ENCODE data around the gene SPTBN4.

The SPTBN4 gene

GRCh38 chr19:40614622-40615411 lies 148.0 kb downstream of the SPTBN4 start:
- Histone ChIP-seq H2AFZ (ENCODE audit: low read depth, low read length, severe bottlenecking) (peak overlapping the region; percentile 93), H3K27me3 (ENCODE audit: low read length) (no peaks in the 10 kb centered on the region), H3K9me3 (ENCODE audit: insufficient read depth, low read length) (no peaks in the 10 kb centered on the region), H3K27ac (ENCODE audit: low read depth, low read length) (no peak overlapping the region), H3F3A (ENCODE audit: insufficient read depth) (0 out of 2 replicates have a peak, but pooled peaks cover 6% of the 10 kb centered on the region), H3K4me2 (ENCODE audit: low read depth, low read length, poor library complexity, severe bottlenecking) (peak overlapping the region; percentile 84), H4K20me1 (ENCODE audit: low read depth, low read length) (no peaks in the 10 kb centered on the region), H3K4me3 (ENCODE audit: insufficient read depth, low read length, poor library complexity, severe bottlenecking) (peak overlapping the region; percentile 72), H3K9me2 (replicated peaks; ENCODE audit: insufficient read depth, low read length) (no peaks in the 10 kb centered on the region), H3K79me2 (ENCODE audit: insufficient read depth, low read length) (no peaks in the 10 kb centered on the region), H3K36me3 (ENCODE audit: low read length) (no peaks in the 10 kb centered on the region), H3K9ac (ENCODE audit: low read length) (peak overlapping the region; percentile 67)
- TF ChIP-seq CTCF (IDR thresholded peaks at IDR 0.05; ENCODE audit: insufficient read depth, low read length, poor library complexity, severe bottlenecking) (no peak), EZH2phosphoT487 (conservative IDR thresholded peaks at IDR 0.05; ENCODE audit: low read length) (no peak)

- no peak overlapping the region for H3K27ac ChIP-seq (ENCODE audit: low read depth, low read length)
- H4K20me1 ChIP-seq (ENCODE audit: low read depth, low read length) = no peaks in the 10 kb centered on the region
- no peak overlapping the region for H3K4me3 ChIP-seq (ENCODE audit: insufficient read depth, low read length, poor library complexity, severe bottlenecking)
- no peaks in the 10 kb centered on the region for H3F3A ChIP-seq (ENCODE audit: insufficient read depth)
- H3K27me3 ChIP-seq (ENCODE audit: low read length) = no peaks in the 10 kb centered on the region
- no peak overlapping the region for H3K4me2 ChIP-seq (ENCODE audit: low read depth, low read length, poor library complexity, severe bottlenecking)
- H3K9ac ChIP-seq (ENCODE audit: low read length) = no peak overlapping the region
- no peak for TF ChIP-seq CTCF (IDR thresholded peaks at IDR 0.05; ENCODE audit: insufficient read depth, low read length, poor library complexity, severe bottlenecking)
- TF ChIP-seq EZH2phosphoT487 (conservative IDR thresholded peaks at IDR 0.05; ENCODE audit: low read length) = no peak
- no peaks in the 10 kb centered on the region for H3K9me2 ChIP-seq (replicated peaks; ENCODE audit: insufficient read depth, low read length)
- H2AFZ ChIP-seq (ENCODE audit: low read depth, low read length, severe bottlenecking) = no peak overlapping the region
- H3K9me3 ChIP-seq (ENCODE audit: insufficient read depth, low read length) = no peaks in the 10 kb centered on the region
- no peaks in the 10 kb centered on the region for H3K79me2 ChIP-seq (ENCODE audit: insufficient read depth, low read length)
- H3K36me3 ChIP-seq (ENCODE audit: low read length) = no peaks in the 10 kb centered on the region
Measured at GRCh38 chr19:40616178-40616577, 149.4 kb downstream of the SPTBN4 start.

- Histone ChIP-seq H3K27ac (ENCODE audit: low read depth, low read length) (no peak overlapping the region), H3K27me3 (ENCODE audit: low read length) (no peaks in the 10 kb centered on the region), H4K20me1 (ENCODE audit: low read depth, low read length) (no peaks in the 10 kb centered on the region), H3K4me3 (ENCODE audit: insufficient read depth, low read length, poor library complexity, severe bottlenecking) (no peak overlapping the region), H3K4me2 (ENCODE audit: low read depth, low read length, poor library complexity, severe bottlenecking) (no peak overlapping the region), H2AFZ (ENCODE audit: low read depth, low read length, severe bottlenecking) (no peak overlapping the region), H3K79me2 (ENCODE audit: insufficient read depth, low read length) (no peaks in the 10 kb centered on the region), H3K9ac (ENCODE audit: low read length) (no peak overlapping the region), H3F3A (ENCODE audit: insufficient read depth) (no peaks in the 10 kb centered on the region), H3K36me3 (ENCODE audit: low read length) (no peaks in the 10 kb centered on the region), H3K9me2 (replicated peaks; ENCODE audit: insufficient read depth, low read length) (no peaks in the 10 kb centered on the region), H3K9me3 (ENCODE audit: insufficient read depth, low read length) (no peaks in the 10 kb centered on the region)
- TF ChIP-seq CTCF (IDR thresholded peaks at IDR 0.05; ENCODE audit: insufficient read depth, low read length, poor library complexity, severe bottlenecking) = no peak
- no peak for TF ChIP-seq EZH2phosphoT487 (conservative IDR thresholded peaks at IDR 0.05; ENCODE audit: low read length)
Measured at GRCh38 chr19:40616941-40617340, 150.1 kb downstream of the SPTBN4 start.

Data from SU-DHL-6 (cell line).